WTC11 (cell line): ENCODE results near the gene AGFG2.

Experiments
- FOXJ3 ChIP-seq: sonication (generic); formaldehyde crosslinking; IDR thresholded peaks from 2 replicates; pipeline ENCODE4 v1.9.0; 2021; ENCODE audit warnings: missing genetic modification reagents, mild to moderate bottlenecking, borderline replicate concordance
- NR3C1 ChIP-seq: sonication (generic); formaldehyde crosslinking; conservative IDR thresholded peaks from 2 replicates; pipeline ENCODE4 v1.8.1; 2023; ENCODE audit warnings: low read depth, mild to moderate bottlenecking, missing genetic modification reagents
- SP1 ChIP-seq: sonication (generic); formaldehyde crosslinking; conservative IDR thresholded peaks from 2 replicates; pipeline ENCODE4 v1.8.1; 2022; ENCODE audit warnings: missing genetic modification reagents
- TEAD4 ChIP-seq: sonication (generic); formaldehyde crosslinking; IDR thresholded peaks from 2 replicates; pipeline ENCODE4 v1.8.0; 2022; ENCODE audit warnings: mild to moderate bottlenecking, missing genetic modification reagents
- ZNF263 ChIP-seq: sonication (generic); formaldehyde crosslinking; IDR thresholded peaks from 2 replicates; pipeline ENCODE4 v1.8.1; 2022; ENCODE audit warnings: low read depth, mild to moderate bottlenecking, moderate library complexity, missing genetic modification reagents
- TF ChIP-seq, protein P1 (sequence below): fragments of 200-600 bp; IDR thresholded peaks from 2 replicates; pipeline ENCODE4 v1.8.0; 2022; ENCODE audit warnings: antibody characterized with exemption
- TF ChIP-seq, protein P2 (sequence below): sonication (generic); formaldehyde crosslinking; IDR thresholded peaks from 2 replicates; pipeline ENCODE4 v1.8.0; 2022; ENCODE audit warnings: missing genetic modification reagents

DNA sequence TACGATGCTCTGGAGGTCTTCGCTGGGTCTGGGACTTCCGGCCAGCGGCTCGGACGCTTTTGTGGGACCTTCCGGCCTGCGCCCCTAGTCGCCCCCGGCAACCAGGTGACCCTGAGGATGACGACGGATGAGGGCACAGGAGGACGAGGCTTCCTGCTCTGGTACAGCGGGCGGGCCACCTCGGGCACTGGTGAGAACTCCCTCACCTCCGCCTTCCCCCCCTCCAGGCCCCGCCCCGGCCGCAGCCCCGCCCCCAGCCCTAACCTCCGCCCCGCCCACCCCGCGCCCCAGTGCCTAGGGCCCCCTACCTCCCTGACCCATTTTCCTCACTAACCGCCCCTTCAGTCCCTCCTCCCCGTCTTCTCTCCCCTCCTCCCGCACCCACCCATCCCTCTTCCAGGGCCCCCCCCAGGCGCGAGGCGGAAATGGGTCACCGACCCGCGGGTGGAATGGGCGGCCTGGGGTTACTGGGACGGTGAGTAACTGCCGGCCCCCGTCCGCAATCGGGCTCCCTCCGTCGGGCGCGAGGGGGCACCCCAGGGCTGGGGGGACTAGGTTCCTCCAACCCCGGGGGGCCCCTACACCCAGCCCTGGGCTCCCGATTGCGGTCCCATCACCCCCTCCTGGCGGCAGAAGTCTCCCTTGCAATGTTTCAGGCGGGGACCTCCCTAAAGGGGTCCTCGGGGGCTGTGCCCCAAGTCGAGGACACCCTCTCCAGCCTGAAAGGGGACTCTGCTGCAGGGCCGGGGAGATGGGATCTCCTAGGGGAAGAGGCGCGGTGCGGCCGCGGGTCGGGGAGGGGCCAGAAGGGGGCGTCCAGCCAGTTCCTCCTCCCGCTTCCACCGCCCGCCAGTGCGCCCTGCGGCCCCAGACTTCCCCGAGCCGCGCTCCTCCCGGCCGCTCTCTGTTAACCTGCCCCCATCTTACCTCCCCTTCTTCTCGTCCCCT, 65.3 kb downstream of the AGFG2 start:
- TF ChIP-seq SP1 (CRISPR knock-in tag) (peak; percentile 26; the same call in 1 of the 2 replicates), TEAD4 (no peak), ZNF263 (CRISPR knock-in tag) (no peak), FOXJ3 (no peak), NR3C1 (CRISPR knock-in tag) (no peak)
- TF ChIP-seq, protein P1, sequence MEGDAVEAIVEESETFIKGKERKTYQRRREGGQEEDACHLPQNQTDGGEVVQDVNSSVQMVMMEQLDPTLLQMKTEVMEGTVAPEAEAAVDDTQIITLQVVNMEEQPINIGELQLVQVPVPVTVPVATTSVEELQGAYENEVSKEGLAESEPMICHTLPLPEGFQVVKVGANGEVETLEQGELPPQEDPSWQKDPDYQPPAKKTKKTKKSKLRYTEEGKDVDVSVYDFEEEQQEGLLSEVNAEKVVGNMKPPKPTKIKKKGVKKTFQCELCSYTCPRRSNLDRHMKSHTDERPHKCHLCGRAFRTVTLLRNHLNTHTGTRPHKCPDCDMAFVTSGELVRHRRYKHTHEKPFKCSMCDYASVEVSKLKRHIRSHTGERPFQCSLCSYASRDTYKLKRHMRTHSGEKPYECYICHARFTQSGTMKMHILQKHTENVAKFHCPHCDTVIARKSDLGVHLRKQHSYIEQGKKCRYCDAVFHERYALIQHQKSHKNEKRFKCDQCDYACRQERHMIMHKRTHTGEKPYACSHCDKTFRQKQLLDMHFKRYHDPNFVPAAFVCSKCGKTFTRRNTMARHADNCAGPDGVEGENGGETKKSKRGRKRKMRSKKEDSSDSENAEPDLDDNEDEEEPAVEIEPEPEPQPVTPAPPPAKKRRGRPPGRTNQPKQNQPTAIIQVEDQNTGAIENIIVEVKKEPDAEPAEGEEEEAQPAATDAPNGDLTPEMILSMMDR, result peak; percentile 48; the same call in 1 of the 2 replicates
- TF ChIP-seq, protein P2, sequence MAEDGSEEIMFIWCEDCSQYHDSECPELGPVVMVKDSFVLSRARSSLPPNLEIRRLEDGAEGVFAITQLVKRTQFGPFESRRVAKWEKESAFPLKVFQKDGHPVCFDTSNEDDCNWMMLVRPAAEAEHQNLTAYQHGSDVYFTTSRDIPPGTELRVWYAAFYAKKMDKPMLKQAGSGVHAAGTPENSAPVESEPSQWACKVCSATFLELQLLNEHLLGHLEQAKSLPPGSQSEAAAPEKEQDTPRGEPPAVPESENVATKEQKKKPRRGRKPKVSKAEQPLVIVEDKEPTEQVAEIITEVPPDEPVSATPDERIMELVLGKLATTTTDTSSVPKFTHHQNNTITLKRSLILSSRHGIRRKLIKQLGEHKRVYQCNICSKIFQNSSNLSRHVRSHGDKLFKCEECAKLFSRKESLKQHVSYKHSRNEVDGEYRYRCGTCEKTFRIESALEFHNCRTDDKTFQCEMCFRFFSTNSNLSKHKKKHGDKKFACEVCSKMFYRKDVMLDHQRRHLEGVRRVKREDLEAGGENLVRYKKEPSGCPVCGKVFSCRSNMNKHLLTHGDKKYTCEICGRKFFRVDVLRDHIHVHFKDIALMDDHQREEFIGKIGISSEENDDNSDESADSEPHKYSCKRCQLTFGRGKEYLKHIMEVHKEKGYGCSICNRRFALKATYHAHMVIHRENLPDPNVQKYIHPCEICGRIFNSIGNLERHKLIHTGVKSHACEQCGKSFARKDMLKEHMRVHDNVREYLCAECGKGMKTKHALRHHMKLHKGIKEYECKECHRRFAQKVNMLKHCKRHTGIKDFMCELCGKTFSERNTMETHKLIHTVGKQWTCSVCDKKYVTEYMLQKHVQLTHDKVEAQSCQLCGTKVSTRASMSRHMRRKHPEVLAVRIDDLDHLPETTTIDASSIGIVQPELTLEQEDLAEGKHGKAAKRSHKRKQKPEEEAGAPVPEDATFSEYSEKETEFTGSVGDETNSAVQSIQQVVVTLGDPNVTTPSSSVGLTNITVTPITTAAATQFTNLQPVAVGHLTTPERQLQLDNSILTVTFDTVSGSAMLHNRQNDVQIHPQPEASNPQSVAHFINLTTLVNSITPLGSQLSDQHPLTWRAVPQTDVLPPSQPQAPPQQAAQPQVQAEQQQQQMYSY, result no peak
